ENCODE measurements around the gene TBL1XR1. TPM values are rescaled to one million over a fixed set of nuclear protein-coding genes. Genes with fewer than 3 reads are reported as not detected.

Gene TBL1XR1
- total RNA-seq, 1 donor from 2014 or later = 275 TPM

DNA sequence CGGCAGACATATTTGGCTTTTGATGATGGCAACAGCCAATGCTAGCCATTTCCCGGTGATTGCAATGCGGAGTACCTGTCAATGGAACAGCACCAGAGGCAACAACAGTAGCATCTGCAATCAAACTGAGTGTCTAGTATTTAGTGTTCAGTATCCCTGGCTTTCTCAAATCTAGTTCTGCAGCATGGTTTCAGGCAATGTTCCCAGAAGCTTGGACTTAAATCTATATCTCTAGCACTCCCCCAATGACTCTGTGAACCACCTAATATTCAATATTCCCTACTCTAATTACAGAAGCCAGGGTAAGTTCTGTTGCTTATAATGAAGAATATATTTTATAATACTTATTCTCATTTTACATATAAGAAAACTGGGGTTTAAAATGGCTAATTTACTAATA, 48.2 kb downstream of the TBL1XR1 start:
- no peaks in the 10 kb centered on the region for H3K36me3 ChIP-seq
- H3K4me1 Mint-ChIP-seq = peaks cover 4% of the 10 kb centered on the region

DNA sequence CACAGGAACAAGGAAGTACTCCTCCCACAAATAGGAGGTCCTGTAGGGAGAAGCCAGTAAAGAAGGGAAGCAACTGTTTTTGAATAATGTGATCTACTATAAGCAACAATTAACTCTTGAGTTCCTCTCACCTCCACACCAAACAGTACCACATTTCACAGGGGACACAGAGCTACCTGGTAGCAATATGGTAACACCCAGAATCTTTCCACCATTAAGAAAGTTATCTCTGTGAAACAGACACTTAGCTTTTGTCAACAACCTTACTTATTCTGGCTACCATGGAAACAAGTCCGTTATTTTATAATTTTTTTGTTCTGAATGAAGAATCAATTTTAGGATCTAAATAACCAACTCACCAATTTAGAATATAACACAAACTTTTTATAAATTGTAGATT, 49.5 kb downstream of the TBL1XR1 start:
- Histone ChIP-seq H3F3A (ENCODE audit: low read depth) (no peaks in the 10 kb centered on the region), H4K20me1 (ENCODE audit: low read depth) (peaks cover 96% of the 10 kb centered on the region), H3K9me3 (ENCODE audit: low read depth) (no peaks in the 10 kb centered on the region), H3K4me1 (peaks cover 24% of the 10 kb centered on the region), H3K4me3 (no peak overlapping the region), H3K9ac (no peak overlapping the region), H3K79me2 (ENCODE audit: low read depth) (peaks cover 100% of the 10 kb centered on the region), H3K36me3 (no peaks in the 10 kb centered on the region), H3K27me3 (no peaks in the 10 kb centered on the region), H3K27ac (no peak overlapping the region), H3K4me2 (no peak overlapping the region), H2AFZ (replicated peaks) (no peak overlapping the region)
- Mint-ChIP-seq H3K4me3 (no peak overlapping the region), H3K9me3 (peaks cover 51% of the 10 kb centered on the region), H3K36me3 (peaks cover 54% of the 10 kb centered on the region), H3K4me1 (peaks cover 4% of the 10 kb centered on the region), H3K27me3 (ENCODE audit: insufficient read depth, low read depth) (no peaks in the 10 kb centered on the region), H3K27ac (no peak overlapping the region)
- no peak for DNase-seq (ENCODE audit: low spot score)
- TF ChIP-seq, protein P1, sequence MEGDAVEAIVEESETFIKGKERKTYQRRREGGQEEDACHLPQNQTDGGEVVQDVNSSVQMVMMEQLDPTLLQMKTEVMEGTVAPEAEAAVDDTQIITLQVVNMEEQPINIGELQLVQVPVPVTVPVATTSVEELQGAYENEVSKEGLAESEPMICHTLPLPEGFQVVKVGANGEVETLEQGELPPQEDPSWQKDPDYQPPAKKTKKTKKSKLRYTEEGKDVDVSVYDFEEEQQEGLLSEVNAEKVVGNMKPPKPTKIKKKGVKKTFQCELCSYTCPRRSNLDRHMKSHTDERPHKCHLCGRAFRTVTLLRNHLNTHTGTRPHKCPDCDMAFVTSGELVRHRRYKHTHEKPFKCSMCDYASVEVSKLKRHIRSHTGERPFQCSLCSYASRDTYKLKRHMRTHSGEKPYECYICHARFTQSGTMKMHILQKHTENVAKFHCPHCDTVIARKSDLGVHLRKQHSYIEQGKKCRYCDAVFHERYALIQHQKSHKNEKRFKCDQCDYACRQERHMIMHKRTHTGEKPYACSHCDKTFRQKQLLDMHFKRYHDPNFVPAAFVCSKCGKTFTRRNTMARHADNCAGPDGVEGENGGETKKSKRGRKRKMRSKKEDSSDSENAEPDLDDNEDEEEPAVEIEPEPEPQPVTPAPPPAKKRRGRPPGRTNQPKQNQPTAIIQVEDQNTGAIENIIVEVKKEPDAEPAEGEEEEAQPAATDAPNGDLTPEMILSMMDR (IDR thresholded peaks at IDR 0.05) = no peak
- TF ChIP-seq EZH2phosphoT487 (IDR thresholded peaks at IDR 0.05) (no peak), EZH2 (IDR thresholded peaks at IDR 0.05) (no peak)

More for the DNA sequence above, 48.2 kb downstream of the TBL1XR1 start:
- Histone ChIP-seq H3K4me2 (no peak overlapping the region), H4K20me1 (ENCODE audit: low read depth) (peaks cover 97% of the 10 kb centered on the region), H3K4me3 (no peak overlapping the region), H3K27ac (no peak overlapping the region), H3K27me3 (no peaks in the 10 kb centered on the region), H3F3A (ENCODE audit: low read depth) (no peaks in the 10 kb centered on the region), H3K79me2 (ENCODE audit: low read depth) (peaks cover 100% of the 10 kb centered on the region), H3K4me1 (peaks cover 24% of the 10 kb centered on the region), H3K9me3 (ENCODE audit: low read depth) (no peaks in the 10 kb centered on the region), H3K9ac (no peak overlapping the region), H2AFZ (replicated peaks) (no peak overlapping the region)
- Mint-ChIP-seq H3K36me3 (peaks cover 52% of the 10 kb centered on the region), H3K27ac (no peak overlapping the region), H3K4me3 (no peak overlapping the region), H3K9me3 (peaks cover 48% of the 10 kb centered on the region), H3K27me3 (ENCODE audit: insufficient read depth, low read depth) (no peaks in the 10 kb centered on the region)
- no peak for DNase-seq (ENCODE audit: low spot score)
- TF ChIP-seq EZH2 (IDR thresholded peaks at IDR 0.05) (no peak), EZH2phosphoT487 (IDR thresholded peaks at IDR 0.05) (no peak)
- TF ChIP-seq, protein P1 (IDR thresholded peaks at IDR 0.05) = no peak

DNA sequence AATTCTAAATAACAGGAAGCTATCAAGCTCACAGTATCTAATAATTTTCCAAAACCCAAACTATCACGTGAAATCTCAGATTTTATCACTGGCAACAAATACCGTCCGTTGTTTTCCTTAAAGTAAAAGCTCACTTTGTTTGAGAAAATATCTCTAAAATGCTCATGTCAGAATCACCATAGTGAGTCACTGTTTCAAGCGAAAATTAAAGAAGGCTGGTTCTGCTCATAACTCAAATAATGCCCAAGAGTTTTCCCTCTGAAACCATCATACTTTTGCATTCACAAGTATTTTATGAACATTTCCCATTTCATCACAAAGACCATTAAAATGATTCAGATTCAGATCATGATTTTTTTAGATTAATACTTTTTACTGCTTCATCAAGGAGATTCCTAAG, 50.6 kb downstream of the TBL1XR1 start:
- Histone ChIP-seq H3K27me3 (no peaks in the 10 kb centered on the region), H3K4me1 (peaks cover 24% of the 10 kb centered on the region), H3K4me2 (no peak overlapping the region), H3K4me3 (no peak overlapping the region), H2AFZ (replicated peaks) (no peak overlapping the region), H3K79me2 (ENCODE audit: low read depth) (peaks cover 100% of the 10 kb centered on the region), H3K9ac (no peak overlapping the region), H3K9me3 (ENCODE audit: low read depth) (no peaks in the 10 kb centered on the region), H3K36me3 (no peaks in the 10 kb centered on the region), H3K27ac (no peak overlapping the region), H4K20me1 (ENCODE audit: low read depth) (peaks cover 95% of the 10 kb centered on the region), H3F3A (ENCODE audit: low read depth) (no peaks in the 10 kb centered on the region)
- H3K4me3 Mint-ChIP-seq = no peak overlapping the region
- no peak overlapping the region for H3K27ac Mint-ChIP-seq
- H3K4me1 Mint-ChIP-seq = peaks cover 4% of the 10 kb centered on the region
- no peaks in the 10 kb centered on the region for H3K27me3 Mint-ChIP-seq (ENCODE audit: insufficient read depth, low read depth)
- peaks cover 47% of the 10 kb centered on the region for H3K9me3 Mint-ChIP-seq
- TF ChIP-seq EZH2phosphoT487 (IDR thresholded peaks at IDR 0.05) = no peak
- TF ChIP-seq EZH2 (IDR thresholded peaks at IDR 0.05) = no peak
- TF ChIP-seq, protein P1 (IDR thresholded peaks at IDR 0.05) = no peak
- DNase-seq (ENCODE audit: low spot score) = no peak
- H3K36me3 Mint-ChIP-seq = peaks cover 51% of the 10 kb centered on the region

Data from neural progenitor cell (in vitro differentiated cells).